Naive thymus-derived CD4-positive, alpha-beta T cell (primary cell): ENCODE data around the gene SZRD1. TPM values are rescaled to one million over a fixed set of nuclear protein-coding genes. Genes with fewer than 3 reads are reported as not detected.

Experiments used
- ATAC-seq: fragments of 150-1000 bp; cut with Tn5 transposase; 2 replicates; pipeline ENCODE4 v1.10.0; 2021; ENCODE audit warnings: mild to moderate bottlenecking, moderate library complexity
- CTCF ChIA-PET: fragments of 350-600 bp; sonication (Branson Sonifier 250); formaldehyde crosslinking; loops from one replicate; lab custom pipeline; 2021; ENCODE audit warnings: antibody characterized with exemption; lab: Charles Lee
- POLR2A ChIA-PET: fragments of 350-600 bp; sonication (Branson Sonifier 250); formaldehyde crosslinking; loops from one replicate; lab custom pipeline; 2021; ENCODE audit warnings: antibody characterized with exemption, inconsistent platforms; lab: Charles Lee
- DNase-seq, 9 donors: peaks; one replicate each; pipeline versions ENCODE4 v3.0.0 to v3.0.0-alpha.2; 2020 to 2022; ENCODE audit warnings: mixed read lengths in 1 of 9
- H3K27ac ChIP-seq: one replicate; pipeline ENCODE4 v1.7.0; 2013; ENCODE audit warnings: mild to moderate bottlenecking, low read depth, low read length, moderate library complexity
- H3K27me3 ChIP-seq, 2 donors: one replicate each; pipeline ENCODE4 v1.7.0; 2013; ENCODE audit warnings: low read length in 2 of 2, mild to moderate bottlenecking in 2 of 2, moderate library complexity in 2 of 2; ENCODE audit not compliant: control insufficient read depth in 2 of 2, insufficient read depth in 2 of 2
- H3K36me3 ChIP-seq, 3 experiments: 1 replicate in 2 of 3; 2 replicates in 1 of 3; pipeline ENCODE4 v1.7.0; 2013; ENCODE audit warnings: low read length in 3 of 3, mild to moderate bottlenecking in 3 of 3, moderate library complexity in 1 of 3; ENCODE audit not compliant: insufficient read depth in 3 of 3, control insufficient read depth in 2 of 3
- H3K4me1 ChIP-seq, 2 donors: one replicate each; pipeline ENCODE4 v1.7.0; 2013; ENCODE audit warnings: low read length in 2 of 2, mild to moderate bottlenecking in 2 of 2, moderate library complexity in 1 of 2; ENCODE audit not compliant: control insufficient read depth in 2 of 2, insufficient read depth in 2 of 2
- H3K4me3 ChIP-seq: 2 replicates; pipeline ENCODE4 v1.7.0; 2013; ENCODE audit warnings: mild to moderate bottlenecking, low read length
- H3K9me3 ChIP-seq, 3 experiments: 1 replicate in 2 of 3; 2 replicates in 1 of 3; pipeline ENCODE4 v1.7.0; 2013; ENCODE audit warnings: low read length in 3 of 3; ENCODE audit not compliant: control insufficient read depth in 2 of 3
- H3K27ac Mint-ChIP-seq, 9 donors: one replicate each; pipeline ENCODE4 v1.8.0; 2020 to 2022; ENCODE audit warnings: mixed read lengths in 9 of 9, mild to moderate bottlenecking in 8 of 9, moderate library complexity in 5 of 9, inconsistent platforms in 2 of 9
- H3K27me3 Mint-ChIP-seq, 5 donors: one replicate each; pipeline ENCODE4 v1.8.0; 2021 to 2022; ENCODE audit warnings: mixed read lengths in 5 of 5, mild to moderate bottlenecking in 1 of 5
- H3K36me3 Mint-ChIP-seq, 5 donors: one replicate each; pipeline ENCODE4 v1.8.0; 2020 to 2022; ENCODE audit warnings: mixed read lengths in 5 of 5, mild to moderate bottlenecking in 3 of 5, inconsistent platforms in 1 of 5
- H3K4me1 Mint-ChIP-seq, 7 donors: one replicate each; pipeline ENCODE4 v1.8.0; 2020 to 2022; ENCODE audit warnings: mixed read lengths in 7 of 7, mild to moderate bottlenecking in 3 of 7, inconsistent platforms in 1 of 7
- H3K4me3 Mint-ChIP-seq, 10 donors: one replicate each; pipeline ENCODE4 v1.8.0; 2020 to 2022; ENCODE audit warnings: mild to moderate bottlenecking in 10 of 10, mixed read lengths in 10 of 10, moderate library complexity in 6 of 10, inconsistent platforms in 2 of 10
- H3K9me3 Mint-ChIP-seq, 11 donors: one replicate each; pipeline ENCODE4 v1.8.0; 2020 to 2022; ENCODE audit warnings: mixed read lengths in 11 of 11, mild to moderate bottlenecking in 4 of 11, inconsistent platforms in 1 of 11, moderate library complexity in 1 of 11
- intact Hi-C, 2 donors: fragments of 100-400 bp; cut with micrococcal nuclease; formaldehyde crosslinking; loops; one replicate each; pipeline ENCODE4 v1.15.1; 2023
- polyA plus RNA-seq, 2 donors: library from polyadenylated mRNA; unstranded; fragments of 300-500 nt; fragmentation: Illumina TruSeq; gene quantifications; one replicate each; pipeline ENCODE4 v1.2.3, GENCODE V29; 2021
- total RNA-seq, 6 experiments: library from RNA in 5 of 6; stranded (reverse) in 5 of 6; gene quantifications; 1 replicate in 5 of 6; 2 replicates in 1 of 6; pipeline ENCODE4 v1.2.3 and lab custom pipeline; 2021 to 2026

The SZRD1 gene, protein sequence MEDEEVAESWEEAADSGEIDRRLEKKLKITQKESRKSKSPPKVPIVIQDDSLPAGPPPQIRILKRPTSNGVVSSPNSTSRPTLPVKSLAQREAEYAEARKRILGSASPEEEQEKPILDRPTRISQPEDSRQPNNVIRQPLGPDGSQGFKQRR
- total RNA-seq (100 to 1,000 TPM in 3 of 5 experiments, 10 to 100 TPM in 2; 81.6 to 163 (median 125) TPM), polyA plus RNA-seq (10 to 100 TPM; 36.8 to 38.9 TPM), total RNA-seq (lab: John Stamatoyannopoulos, UW) (114 reads per million, percentile 86 among the genes with 10 or more reads in this experiment)

DNA sequence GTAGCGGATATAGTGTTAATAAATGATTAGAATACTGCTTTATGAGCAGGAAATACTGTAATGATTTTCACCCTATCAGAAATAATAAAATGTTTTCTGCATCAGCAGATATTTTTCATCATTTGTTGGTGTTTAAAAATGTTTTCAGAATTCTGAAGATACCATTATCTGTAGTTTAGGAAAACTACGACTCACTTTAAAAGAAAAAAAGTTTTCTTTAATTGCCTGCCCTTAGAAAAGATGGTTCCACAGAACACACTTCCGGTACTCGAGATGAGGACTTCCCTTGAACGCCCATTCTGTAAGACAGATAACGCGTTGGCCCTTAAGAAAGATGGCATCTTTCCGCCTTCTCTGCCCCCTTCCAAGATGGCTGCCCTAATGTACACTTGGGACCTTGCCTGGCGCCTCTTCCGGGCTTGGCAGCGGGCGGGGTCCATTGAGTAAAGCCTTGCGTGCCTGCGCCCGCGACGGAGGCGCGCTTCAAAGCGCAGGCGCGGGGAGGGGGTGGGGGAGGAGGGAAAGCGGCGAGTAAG, at the start of gene SZRD1:
Gene SZRD1 (plus strand): TSS at position 521 of the 536 bp plus-strand sequence. CDS start 16 bp downstream, outside the sequence.
- Histone ChIP-seq H3K4me3 (peak within 1 kb of the TSS; percentile 98), H3K9me3 (no peaks in the 10 kb centered on the region), H3K4me1 (peaks cover 19 to 26% of the 10 kb centered on the region in 2 donors), H3K36me3 (peaks cover 0 to 6% (median 0%) of the 10 kb centered on the region in 3 experiments), H3K27me3 (no peaks in the 10 kb centered on the region), H3K27ac (peak within 1 kb of the TSS; percentile 99)
- Mint-ChIP-seq H3K27me3 (no peaks in the 10 kb centered on the region), H3K4me3 (peak within 1 kb of the TSS; percentile 93 to 99 (median 96)), H3K4me1 (peaks cover 15 to 43% (median 38%) of the 10 kb centered on the region in 7 donors), H3K36me3 (peaks cover 0 to 7% (median 0%) of the 10 kb centered on the region in 5 donors), H3K27ac (peak within 1 kb of the TSS; percentile 90 to 99 (median 97)), H3K9me3 (peaks cover 0 to 2% (median 0%) of the 10 kb centered on the region in 11 donors)
- ChIA-PET CTCF (interaction anchor here (1.2 kb wide), 1 partner anchor 14 kb away, joined by 3 read pairs; no protein-coding TSS in a partner anchor), POLR2A (interaction anchor here (0.6 to 5.1 kb wide), 7 partner anchors 9 to 74 kb away, joined by 3 to 29 read pairs (median 7); partner anchors contain the start of genes FBXO42 and NECAP2)
- intact Hi-C loops: loop anchor here (1.0 to 10.0 kb wide), 22 partner anchors 14 to 841 kb away; partner anchors contain the start of genes CPLANE2 (in 2 of the 2), FBXO42 (in 2 of the 2), ATP13A2 (in 1 of the 2) and DNAJC16 (in 1 of the 2)
- peak; percentile 81 to 98 (median 96) for DNase-seq
- peak; percentile 94 for ATAC-seq

DNA sequence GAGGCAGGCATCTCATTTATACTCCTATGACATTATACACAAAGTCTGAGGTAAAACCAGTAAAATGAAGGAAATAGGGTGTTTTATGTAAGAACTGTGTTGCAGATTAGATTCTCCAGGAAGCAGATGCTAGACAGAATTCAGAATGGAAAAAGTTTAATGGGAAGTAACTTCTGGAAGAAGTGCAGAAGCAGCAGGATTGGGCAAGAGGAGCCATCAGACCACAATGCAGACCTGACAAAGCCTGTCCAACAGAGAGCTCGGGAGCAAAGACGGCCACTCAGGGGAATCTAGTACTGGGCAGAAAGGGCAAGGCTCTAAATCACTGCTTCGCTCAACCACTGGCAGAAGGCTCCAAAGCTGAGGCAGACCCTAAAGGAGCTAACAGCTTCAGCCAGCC, 48.5 kb upstream of the SZRD1 start:
- no peak for ATAC-seq
- Histone ChIP-seq H3K4me3 (no peak overlapping the region), H3K9me3 (no peaks in the 10 kb centered on the region), H3K27me3 (no peaks in the 10 kb centered on the region), H3K27ac (no peak overlapping the region), H3K4me1 (no peaks in the 10 kb centered on the region), H3K36me3 (peaks cover 0 to 20% (median 0%) of the 10 kb centered on the region in 3 experiments)
- no peak for DNase-seq
- no peak overlapping the region for H3K4me3 Mint-ChIP-seq
- ChIA-PET POLR2A (interaction anchor here (1.5 kb wide), 1 partner anchor 9 kb away, joined by 3 read pairs; no protein-coding TSS in a partner anchor), CTCF (no interaction called here)
- H3K4me1 Mint-ChIP-seq: peaks cover 4 to 38% (median 25%) of the 10 kb centered on the region in 7 donors
- peak overlapping the region in 1 of 9 donors; percentile 12 for H3K27ac Mint-ChIP-seq
- no peaks in the 10 kb centered on the region for H3K9me3 Mint-ChIP-seq
- no peaks in the 10 kb centered on the region for H3K27me3 Mint-ChIP-seq
- H3K36me3 Mint-ChIP-seq: peaks cover 0 to 7% (median 0%) of the 10 kb centered on the region in 5 donors
- intact Hi-C loops: no loop called here

DNA sequence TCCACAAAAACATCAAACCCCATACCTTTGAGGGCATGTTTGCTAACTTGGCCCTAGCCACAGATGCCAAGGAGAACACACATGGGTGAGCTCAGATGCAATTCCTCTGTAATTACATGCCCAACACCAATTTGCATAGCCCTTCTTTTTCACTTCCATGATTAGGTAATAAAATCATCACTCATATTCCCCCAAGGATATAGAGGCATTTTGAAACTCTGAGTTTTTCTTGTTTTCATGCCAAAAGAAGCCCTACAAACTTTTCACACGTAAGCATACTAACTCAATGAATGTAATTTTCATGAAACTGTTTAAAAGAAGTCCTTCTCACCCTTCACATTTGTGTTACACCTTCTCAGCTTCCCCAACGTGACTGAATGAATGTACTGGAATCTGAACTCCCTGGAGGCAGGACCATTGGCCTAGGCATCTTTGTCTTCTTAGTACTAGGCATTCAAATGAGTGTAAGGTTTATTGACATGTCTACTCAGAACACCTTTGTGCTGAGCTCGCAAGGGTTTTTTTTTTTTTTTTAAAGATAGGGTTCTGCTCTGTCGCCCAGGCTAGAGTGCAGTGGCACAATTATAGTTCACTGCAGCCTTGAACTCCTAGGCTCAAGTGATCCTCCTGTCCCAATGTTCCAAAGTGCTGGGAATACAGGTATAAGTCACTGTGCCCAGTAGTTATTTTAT, 45.7 kb upstream of the SZRD1 start:
- ATAC-seq (no peak), DNase-seq (no peak)
- CTCF ChIA-PET: no interaction called here
- Mint-ChIP-seq H3K4me1 (peaks cover 4 to 42% (median 27%) of the 10 kb centered on the region in 7 donors), H3K9me3 (peaks cover 0 to 1% (median 0%) of the 10 kb centered on the region in 11 donors), H3K36me3 (peaks cover 0 to 9% (median 4%) of the 10 kb centered on the region in 5 donors), H3K4me3 (no peak overlapping the region), H3K27ac (peak overlapping the region in 3 of 9 donors; percentile 31 to 76 (median 36)), H3K27me3 (no peaks in the 10 kb centered on the region)
- H3K36me3 ChIP-seq: no peaks in the 10 kb centered on the region
- no peaks in the 10 kb centered on the region for H3K4me1 ChIP-seq
- no peaks in the 10 kb centered on the region for H3K27me3 ChIP-seq
- no peaks in the 10 kb centered on the region for H3K9me3 ChIP-seq
- intact Hi-C loops: no loop called here
- H3K4me3 ChIP-seq: no peak overlapping the region
- POLR2A ChIA-PET: no interaction called here
- no peak overlapping the region for H3K27ac ChIP-seq

DNA sequence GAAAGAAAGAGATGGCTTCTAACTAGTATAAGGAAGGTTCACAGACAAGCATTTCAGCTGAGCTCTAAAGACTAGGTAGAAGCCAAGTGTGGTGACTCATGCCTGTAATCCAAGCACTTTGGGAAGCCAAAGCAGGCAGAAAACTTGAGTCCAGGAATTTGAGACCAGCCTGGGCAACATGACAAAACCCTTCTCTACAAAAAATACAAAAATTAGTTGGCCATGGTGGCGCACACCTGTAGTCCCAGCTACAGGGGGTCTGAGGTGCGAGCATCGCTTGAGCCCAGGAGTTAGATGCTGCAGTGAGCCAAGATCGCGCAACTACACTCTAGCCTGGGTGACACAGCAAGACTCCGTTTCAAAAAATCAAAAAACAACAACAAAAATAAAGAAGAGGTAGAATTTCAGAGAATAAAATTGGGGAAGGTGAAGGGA, 42.6 kb upstream of the SZRD1 start:
- Mint-ChIP-seq H3K36me3 (peaks cover 4 to 17% (median 11%) of the 10 kb centered on the region in 5 donors), H3K4me1 (peaks cover 7 to 36% (median 28%) of the 10 kb centered on the region in 7 donors), H3K27ac (peak overlapping the region in 2 of 9 donors; percentile 28 to 68), H3K4me3 (peak overlapping the region in 1 of 10 donors; percentile 17), H3K27me3 (no peaks in the 10 kb centered on the region), H3K9me3 (peaks cover 0 to 1% (median 0%) of the 10 kb centered on the region in 11 donors)
- no peaks in the 10 kb centered on the region for H3K9me3 ChIP-seq
- ChIA-PET CTCF (no interaction called here), POLR2A (no interaction called here)
- no peaks in the 10 kb centered on the region for H3K27me3 ChIP-seq
- H3K36me3 ChIP-seq: peaks cover 0 to 7% (median 0%) of the 10 kb centered on the region in 3 experiments
- no peak overlapping the region for H3K4me3 ChIP-seq
- no peak overlapping the region for H3K27ac ChIP-seq
- H3K4me1 ChIP-seq: no peaks in the 10 kb centered on the region
- DNase-seq: no peak
- ATAC-seq: no peak
- intact Hi-C loops: no loop called here

DNA sequence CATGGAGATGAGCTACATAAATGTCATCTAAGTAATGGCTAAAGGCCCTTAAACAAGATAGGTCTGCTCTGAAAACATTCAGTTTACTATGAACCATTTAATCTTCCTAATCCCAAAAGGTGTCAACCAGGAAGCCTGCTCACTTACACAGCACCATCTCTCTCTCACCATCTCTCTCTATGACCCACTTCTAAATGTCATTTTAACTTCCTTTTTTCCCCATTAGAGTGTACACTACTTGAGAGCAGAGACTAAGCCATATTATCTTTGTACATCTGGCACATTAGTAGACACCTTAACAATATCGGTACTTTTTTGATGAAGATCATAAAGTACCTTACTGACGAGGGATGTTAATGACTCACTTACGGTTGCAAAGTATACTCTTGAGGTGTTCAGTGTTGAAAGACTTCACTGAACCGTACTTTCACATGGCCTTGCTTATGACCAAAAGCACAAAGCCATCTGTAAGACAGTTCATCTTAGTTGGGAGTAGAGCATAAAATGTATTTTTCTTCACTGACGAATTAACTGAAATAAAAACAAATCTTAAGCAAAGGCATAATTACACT, 40.1 kb upstream of the SZRD1 start:
- H3K27ac ChIP-seq: no peak overlapping the region
- CTCF ChIA-PET: no interaction called here

More for the DNA sequence above, 40.1 kb upstream of the SZRD1 start:
- H3K27me3 Mint-ChIP-seq: no peaks in the 10 kb centered on the region
- POLR2A ChIA-PET: interaction anchor here (0.6 to 1.0 kb wide), 2 partner anchors 9 to 23 kb away, joined by 3 read pairs; no protein-coding TSS in a partner anchor
- no peak overlapping the region for H3K4me3 ChIP-seq
- peaks cover 0 to 7% (median 0%) of the 10 kb centered on the region in 3 experiments for H3K36me3 ChIP-seq
- peaks cover 9 to 32% (median 25%) of the 10 kb centered on the region in 7 donors for H3K4me1 Mint-ChIP-seq
- intact Hi-C loops: no loop called here
- no peaks in the 10 kb centered on the region for H3K9me3 ChIP-seq
- peaks cover 0 to 1% (median 0%) of the 10 kb centered on the region in 11 donors for H3K9me3 Mint-ChIP-seq
- peak overlapping the region in 1 of 9 donors; percentile 62 for H3K27ac Mint-ChIP-seq
- H3K4me3 Mint-ChIP-seq: no peak overlapping the region
- H3K4me1 ChIP-seq: no peaks in the 10 kb centered on the region
- DNase-seq: no peak
- H3K36me3 Mint-ChIP-seq: peaks cover 4 to 21% (median 14%) of the 10 kb centered on the region in 5 donors
- no peaks in the 10 kb centered on the region for H3K27me3 ChIP-seq
- no peak for ATAC-seq
